NCI-H187 (cell line): Measurements from ENCODE around the gene SETD3.

Experiments
- DNase-seq, 2 experiments: peaks; one replicate each; lab custom pipeline; 2025; lab: John Stamatoyannopoulos, UW

The SETD3 gene

DNA sequence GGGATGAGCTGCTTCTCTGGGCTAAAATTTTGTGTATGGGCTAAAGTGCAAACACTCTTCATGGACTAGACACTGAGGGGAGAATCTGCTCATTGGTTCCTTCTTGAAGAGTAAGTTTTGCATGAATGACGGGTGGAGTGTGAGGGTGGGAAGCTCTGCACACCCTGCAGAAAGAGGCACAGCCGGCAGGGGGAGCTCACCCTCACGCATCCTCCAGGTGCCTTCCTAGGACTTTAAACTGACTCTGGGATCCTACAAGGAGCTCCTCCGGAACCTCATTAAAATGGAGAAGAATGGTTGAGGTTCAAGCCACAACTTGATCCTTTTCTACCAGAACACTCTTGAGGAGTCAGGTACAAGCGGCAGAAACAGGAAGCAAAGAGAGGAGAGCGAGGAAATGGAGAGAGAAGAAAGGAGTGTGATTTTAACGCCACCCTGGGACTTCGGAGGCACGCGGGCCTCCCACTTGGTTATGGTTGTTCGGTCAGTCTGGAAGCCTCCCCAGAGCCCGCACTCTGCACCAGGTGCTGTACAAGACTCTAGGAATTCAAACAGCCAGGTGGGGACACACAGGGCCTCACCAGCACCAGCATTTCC lies 87.5 kb downstream of the SETD3 start:
- peak in 1 of 2 experiments; percentile 56 for DNase-seq

DNA sequence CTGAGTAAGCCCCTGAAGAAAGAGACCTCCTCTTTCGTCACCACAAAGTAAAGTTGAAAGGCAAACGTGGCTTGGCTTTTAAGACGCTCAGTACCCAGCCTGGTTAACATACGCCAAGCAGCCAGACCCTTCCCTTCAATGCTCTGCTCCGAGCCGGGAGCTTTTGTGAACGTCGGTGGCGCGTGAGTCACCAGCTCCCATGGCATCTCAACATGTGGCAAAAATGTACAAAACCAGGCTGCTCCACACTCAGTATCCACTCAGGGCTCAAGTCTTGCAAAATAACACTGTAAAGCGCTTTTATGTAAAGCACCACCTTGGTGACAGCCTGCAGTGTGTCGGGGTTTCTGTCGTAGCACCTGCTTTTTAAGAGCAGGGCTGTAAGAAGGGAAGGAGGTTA lies 89.0 kb downstream of the SETD3 start:
- no peak for DNase-seq

DNA sequence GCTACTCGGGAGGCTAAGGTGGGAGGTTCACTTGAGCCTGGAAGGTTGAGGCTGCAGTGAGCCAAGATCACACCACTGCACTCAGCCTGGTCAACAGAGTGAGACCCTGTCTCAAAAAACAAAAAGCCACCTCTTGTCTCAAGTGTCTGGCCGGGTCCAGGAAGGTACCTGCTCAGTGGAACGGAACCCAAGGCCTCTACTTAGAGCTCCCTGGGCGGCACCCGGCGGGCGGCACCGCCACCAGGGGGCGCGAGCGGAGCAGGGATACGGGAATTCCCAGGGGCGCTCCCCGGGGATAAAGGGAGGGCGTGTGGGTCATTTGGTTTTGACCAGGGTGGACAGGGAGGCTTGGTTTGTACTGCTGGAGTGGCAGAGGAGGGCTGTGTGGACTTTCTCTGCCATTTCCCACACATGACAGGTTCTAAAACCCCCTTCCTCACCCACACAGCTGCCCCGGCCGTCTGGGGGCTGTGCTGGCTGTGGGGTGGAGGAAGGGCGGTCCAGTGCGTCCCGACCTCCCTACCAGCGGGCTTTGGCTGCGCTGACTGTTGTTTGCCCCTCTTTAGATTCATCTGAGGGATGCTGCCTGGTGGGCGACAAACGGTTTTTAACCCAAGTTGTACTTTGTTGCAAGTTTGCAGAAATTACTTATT lies 91.4 kb downstream of the SETD3 start:
- no peak for DNase-seq

DNA sequence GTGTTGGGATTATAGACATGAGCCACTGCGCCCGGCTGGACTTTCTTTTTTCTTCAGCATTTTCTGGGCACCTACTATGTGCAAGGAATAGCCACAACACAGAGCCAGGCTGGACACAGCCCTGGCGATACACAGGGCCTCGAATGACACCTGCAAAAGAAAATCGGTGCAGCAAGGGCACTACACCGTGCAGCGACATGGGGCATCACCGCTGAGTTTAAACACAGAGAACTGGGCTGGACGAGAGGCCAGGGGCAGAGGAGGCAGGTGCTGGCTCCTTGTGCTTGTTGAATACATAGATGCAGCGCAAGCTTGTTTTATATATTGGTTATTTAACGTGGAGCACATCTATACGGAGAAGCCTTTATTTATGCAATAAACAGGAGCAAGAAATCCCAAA lies 92.4 kb downstream of the SETD3 start:
- no peak for DNase-seq

DNA sequence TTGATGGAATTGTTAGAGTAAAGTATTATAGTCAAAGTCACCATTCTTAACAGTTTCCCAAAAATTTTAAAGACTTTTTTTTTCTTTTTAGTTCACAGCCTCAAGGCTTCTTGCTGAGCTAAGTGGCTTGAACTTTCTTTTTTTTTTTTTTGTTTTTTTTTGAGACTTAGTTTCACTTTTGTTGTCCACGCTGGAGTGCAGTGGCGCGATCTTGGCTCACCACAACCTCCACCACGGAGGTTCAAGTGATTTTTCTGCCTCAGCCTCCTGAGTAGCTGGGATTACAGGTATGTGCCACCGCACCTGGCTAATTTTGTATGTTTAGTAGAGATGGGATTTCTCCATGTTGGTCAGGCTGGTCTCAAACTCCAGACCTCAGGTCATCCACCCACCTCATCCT lies 92.8 kb downstream of the SETD3 start:
- DNase-seq: no peak

DNA sequence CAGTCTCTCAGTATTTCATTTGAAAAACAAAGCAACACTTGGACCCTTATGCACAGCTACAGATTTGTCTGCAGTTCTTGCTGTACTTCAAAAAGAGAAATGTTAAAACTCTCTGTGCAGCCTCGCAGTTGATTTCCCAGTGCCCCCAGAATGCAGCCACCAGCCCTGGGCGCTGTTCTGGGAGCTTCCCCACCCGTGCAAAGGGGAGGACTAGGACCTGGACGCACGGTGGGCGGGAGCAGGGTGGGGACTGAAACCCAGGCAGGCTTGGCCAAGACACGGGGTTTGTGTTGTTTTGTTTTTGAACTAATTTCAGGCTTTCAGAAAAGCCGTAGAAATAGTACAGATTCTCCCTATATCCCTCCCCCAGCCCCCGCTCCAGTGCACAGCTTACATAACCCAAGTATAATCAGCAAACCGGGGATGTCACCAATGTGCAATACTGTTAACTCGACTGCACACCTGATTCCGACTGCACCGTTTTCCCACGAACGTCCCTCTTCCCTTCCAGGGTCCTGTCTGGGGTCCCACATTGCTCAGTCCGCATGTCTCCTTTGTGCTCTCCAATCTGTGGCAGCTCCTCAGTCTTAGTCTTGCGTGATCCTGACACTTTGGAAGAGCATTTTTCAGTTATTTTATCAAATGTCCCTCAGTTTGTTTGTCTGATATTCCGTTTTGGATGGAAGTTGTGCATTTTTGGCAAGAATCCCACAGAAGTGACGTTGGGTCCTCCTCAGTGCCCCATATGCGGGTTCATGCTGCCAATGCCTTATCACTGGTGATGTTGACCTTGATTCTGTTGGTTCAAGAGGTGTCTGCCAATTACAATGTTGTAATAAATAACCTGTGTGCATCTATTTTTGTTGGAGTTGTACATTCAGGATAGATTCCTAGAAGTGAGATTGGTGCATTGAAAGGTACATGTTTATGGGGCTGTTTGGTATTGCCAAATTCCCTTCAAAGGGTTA lies 95.9 kb downstream of the SETD3 start:
- no peak for DNase-seq

DNA sequence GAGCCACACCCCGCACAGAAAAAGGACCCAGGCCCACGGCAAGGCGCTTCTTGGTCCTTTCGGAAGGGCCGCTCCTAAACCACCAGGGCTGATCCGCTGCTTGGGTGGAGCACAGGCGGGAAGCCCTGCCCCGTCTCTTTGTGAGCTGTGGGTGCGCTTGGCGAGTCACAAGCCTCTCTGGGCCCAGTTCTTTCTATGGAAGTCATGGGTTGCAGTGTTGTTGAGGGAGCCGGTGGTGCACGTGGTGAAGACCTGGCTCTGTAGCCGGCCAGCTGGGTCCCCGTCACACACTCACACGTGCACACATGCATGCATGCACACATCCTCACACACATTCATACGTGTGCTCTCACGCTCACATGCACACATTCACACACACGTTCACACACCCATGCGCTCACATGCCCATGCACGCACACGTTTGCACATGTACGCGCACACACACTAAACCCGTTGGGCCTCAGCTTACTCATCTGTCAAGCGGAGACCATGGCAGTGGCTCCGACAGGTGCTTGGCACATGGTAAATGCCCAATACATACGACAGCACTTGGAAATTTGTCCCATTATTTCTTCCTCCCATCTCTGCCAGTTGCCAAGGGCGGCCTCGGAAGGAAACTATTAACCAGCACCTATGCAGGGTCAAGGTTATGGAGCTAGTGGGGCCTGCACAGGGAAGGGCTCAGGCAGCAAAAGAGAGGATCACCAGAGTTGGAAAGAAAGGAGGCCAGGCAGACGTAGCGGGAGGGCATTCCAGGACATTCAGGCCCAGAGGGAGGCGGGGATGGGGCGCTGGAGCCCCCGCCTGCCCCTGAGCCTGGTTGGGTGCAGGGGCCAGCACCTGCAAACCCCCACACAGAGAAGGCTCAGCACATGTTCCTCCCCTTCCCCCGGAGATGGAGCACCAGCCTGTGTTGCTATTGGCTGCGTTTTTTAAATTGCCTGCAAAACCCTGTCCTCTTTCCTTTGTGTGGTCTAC lies 96.9 kb downstream of the SETD3 start:
- no peak for DNase-seq

DNA sequence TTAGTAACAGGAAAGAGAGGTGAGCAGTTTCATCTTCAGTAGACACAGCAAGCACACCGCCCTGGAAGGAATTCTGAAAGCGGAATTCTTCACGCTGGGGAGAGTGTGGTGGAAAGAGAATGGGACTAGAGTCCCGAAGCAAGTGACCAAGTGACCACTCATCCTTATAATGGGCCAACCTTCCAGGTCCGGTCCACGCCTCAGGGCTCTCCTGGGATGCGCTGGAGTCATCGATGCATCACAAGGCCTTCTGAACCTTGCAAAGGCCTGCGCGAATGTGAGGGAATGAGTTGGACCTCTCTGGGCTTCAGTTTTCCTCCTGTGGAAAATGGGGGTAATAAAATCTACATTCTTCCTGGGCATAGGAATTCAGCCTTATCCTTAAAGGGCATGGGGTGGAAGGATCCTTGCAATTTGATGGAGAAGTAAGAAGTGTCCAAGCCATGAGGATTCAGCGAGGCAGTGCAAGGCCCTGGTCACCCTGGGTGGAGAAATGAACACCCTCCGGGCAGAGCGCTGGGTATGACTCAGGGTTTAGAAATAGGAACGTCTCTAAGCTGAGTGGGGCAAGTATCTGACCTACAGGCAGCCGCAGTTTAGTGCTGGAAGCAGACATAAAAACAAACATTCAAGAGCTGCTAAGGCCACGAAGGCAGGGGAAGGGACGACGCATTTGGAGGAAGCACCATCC lies 97.7 kb downstream of the SETD3 start:
- DNase-seq: no peak

DNA sequence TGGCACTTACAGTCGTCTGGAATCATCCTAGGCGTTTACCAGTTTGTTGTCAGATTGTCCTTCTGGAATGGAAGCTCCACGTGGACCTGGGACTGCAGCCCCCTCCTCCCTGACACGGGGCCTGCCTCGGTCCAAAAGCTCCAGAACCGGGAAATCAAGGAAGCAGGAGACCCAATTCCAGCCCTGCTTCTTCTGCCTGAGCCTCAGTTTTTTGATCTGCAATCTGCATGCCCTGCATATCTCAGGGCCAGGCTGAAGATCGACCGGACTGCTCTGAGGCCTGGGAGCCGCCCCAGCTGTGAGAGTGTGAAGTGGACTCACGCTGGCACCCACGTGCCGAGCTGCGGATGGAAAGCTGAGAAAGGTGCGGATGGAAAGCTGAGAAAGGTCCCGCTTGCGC lies 98.6 kb downstream of the SETD3 start:
- no peak for DNase-seq

DNA sequence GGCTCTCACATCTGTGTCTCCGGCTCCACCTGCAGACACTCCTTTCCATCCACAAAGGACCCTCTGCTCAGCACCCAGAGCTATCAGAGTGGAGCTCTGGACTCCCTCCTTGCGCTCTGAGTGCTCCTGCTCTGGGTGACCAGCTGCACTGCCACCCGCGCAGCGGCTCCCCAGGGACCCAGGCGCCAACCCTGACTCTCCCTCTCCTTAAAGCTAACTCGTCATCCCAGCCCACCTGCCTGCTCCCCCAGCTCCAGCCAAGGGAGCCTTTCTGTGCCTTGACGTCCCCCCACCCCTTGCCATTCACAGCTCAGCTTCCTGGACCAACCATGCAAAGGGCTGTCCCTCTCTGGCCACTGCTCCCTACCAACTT lies 99.0 kb downstream of the SETD3 start:
- DNase-seq: no peak

DNA sequence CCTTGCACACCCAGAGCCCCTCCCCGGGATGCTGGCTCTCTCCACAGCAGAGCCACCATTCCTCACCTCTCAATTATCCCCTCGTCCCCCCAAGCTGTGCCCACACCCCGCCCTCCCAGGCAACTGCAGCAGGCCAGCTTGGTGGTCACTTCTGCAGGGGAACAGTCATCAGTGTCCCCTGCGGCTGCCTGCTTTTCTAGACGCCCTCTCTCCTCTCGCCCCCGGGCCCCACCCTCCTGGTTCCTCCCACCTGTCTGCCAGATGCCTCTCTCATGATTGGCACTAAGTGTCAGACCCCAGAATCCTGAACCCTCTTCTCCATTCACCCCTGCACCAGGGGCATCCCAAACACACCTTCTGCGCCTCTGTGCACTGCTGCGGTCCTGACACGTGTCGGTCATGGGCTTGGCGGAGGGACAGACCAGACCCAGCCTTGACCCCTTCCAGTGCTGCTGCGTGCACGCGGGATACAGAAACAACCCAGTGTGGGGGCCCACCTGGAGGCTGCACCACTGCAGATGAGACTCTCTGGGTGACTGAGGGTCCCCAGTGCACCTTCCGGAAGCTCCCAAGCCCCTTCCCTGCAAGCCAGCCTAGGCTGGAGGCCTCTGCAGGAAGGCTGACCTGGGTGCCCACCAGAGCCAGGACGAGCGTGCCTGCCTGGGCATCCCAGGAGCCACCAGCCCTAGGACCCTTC lies 99.5 kb downstream of the SETD3 start:
- DNase-seq: no peak

DNA sequence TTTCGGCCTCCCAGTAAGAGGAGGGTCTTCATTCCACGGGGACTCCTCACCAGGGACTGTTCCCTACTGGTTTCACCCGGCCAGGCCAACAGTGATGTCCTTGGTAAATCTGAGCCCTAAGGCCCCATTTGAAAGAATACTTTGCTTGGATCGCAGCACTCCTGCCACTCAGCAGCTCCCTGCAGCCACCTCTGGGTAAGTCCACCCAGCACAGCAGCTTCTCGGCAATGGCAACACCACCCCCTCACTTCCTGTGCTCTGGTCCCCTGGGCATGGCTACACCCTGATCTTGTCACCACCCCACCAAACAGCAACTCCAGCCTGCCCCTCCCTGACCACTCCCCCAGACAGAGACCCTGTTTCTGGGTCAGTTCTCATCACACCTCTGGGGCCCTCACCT lies 100.3 kb downstream of the SETD3 start:
- DNase-seq: no peak

DNA sequence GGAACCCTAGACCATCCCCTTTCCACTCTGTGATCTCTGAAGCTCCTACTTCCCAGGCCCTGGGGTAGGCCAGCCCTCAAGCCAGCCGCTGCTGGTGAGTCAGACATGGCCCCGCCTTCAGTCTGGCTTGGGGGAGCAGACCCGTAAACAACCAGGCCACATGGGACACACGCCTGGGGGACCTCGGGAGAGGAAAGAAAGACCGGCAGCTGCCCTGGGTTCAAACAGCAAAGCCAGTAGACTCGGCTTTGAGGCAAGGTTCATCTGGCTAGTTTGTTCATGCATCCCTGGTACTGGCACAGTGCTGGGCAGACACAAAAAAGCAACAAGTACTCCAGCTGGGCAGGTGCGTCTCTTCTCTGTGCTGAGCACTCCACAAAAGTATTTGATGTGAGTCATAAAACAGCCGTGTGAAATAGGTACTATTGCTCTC lies 101.9 kb downstream of the SETD3 start:
- no peak for DNase-seq

DNA sequence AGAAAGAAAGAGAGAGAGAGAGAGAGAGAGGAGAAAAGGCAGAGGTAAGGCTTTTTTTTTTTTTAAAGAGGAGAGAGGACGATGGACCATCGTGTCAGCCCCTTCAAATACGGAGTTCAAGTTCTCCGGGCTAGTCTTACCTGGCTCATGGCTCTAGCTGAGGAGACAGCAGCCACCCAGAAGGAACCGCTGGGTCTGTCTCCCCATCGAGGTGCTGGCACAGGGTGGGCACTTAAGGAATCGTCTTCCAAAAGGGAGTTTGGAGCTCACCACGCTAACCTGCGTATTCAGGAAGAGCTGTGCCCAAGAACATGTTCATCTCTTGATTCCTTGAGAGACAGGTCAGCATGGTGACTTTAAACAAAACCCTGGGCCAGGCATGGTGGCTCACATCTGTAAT lies 102.7 kb downstream of the SETD3 start:
- no peak for DNase-seq

DNA sequence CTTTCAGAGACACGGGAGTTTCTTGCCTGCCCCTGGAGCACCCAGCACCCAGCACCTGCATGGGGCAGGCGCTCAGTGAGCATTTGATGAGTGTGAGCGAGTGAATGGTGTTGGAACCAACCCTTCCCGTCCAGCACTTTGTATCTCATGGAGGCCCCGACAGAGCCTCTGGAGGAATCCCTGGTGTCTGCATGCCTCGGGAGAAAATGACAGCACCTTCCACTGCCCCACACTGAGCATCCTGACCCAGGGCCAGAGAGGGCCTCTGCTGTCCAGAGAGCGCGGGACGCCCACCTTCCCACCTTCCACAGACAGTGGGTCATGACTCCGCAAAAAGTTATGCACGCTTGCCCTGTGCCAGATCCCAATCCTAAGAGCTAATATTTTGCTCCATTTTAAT lies 105.7 kb downstream of the SETD3 start:
- no peak for DNase-seq

DNA sequence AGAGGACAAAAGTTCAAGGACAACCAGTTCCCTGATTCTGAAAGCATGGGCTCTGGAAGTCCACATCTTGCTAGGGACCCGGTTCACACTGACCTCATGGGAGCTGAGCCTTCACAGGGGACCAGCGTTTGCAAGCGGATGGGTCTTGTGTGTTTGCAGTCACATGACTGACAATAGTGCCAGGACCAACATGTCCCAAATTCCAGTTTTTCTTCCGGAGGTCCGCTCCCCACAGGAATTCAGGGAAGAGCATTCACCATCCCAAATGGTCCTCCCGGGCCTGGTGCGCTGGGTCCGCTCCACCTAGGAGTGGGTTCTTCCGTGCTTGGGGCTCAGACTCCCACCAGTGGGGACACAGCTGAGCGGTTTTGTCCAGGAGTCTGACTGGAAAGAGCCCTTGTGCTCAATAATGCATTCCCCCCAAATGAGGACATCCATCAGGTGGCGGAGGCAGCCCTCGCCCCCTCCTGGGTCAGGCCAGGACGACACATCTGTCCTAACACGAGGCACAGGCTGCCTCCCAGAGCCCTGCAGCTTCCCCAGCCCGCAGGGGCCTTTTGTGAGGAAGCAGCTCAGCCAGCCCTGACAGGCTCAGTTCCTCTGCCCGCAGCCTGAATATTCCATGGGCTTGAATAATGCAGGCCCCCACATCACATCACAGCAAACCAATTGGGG lies 116.9 kb downstream of the SETD3 start:
- no peak for DNase-seq

DNA sequence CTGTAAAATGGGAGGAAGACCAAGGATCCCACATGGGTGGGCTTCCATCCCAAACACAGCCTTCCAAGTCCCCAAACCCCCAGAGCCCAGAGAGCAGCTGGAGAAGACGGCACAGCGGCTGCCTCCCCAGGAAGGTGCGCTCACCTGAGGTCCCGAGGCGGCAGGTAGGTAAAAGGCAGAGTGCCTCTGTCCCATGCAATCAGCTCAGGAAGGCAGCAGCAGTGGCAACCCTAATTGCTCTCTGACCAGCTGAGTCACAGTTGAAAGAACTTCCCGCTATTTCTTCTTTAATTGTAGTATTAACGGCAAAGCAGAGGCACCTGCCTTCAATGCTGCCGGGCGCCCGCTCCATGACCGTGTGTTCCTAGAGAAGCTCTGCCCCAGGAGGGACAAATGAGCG lies 117.6 kb downstream of the SETD3 start:
- no peak for DNase-seq

DNA sequence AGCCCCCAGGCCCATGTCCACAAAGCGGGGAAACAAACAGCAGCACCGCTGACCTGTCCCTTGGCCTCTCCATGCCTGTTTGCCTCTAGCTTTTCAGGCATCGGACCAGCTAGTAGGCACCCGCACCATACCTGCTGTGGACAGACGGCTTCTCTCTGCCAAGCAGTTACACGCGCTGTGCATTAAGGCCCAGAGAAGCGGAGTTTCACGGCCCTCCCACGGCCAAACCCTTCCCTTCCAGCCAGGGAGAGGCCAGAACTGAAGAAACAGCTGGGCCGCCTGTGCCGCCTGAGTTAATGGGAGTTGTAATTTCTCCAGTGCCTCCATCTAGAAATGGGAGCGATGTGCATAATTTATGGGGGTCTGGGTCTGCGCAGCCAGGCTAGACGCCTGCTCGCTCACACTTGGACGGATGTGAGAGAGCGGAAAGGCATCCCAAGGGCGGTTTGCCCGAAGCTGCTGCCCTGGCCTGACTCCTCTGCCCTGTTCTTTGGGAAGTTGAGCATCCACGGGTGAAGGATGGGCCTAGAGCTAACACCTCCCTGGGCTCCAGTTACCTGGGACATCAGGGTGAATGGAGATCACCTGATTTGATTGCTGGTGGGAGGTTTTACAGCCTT lies 119.0 kb downstream of the SETD3 start:
- DNase-seq: no peak

DNA sequence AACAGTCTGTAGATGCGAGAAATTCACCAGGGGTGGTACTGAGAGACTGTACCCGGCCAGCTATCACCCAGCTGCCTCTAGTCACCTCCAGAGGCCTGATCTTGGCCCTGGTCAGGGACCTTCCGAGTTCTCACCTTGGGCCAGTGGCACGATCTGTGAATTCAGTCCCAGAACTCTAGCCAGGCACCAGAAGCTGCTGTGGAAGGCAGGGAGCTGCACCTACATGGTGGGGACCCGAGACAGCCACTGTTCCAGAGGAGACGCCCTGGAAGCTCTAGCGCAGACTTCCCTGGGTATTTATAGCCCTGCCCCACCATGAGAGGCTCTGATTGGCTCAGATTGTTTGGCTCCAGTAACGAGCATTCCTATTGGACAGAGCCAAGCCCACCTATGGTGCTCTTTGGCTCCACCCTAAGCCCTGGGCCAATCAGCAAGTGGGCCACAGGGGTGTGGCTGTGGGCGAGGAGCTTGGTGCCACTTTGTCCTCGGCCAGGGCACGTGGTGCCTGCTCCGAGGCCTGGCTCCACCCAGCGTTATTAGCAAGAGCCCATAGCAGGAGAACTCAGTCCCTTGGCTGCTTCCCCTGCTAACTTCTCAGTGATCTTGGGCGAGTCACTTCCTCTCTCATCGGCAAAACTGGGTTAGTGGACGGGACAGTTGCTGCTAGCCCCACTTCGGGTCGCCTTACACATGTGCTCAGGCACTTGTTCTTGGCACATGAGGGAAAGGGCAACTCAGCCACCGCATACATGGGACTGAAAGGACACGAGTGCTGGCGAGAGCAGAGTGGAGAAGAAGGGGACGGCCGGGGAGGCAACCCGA lies 119.7 kb downstream of the SETD3 start:
- no peak for DNase-seq
